ENCODE results near the gene SPI1.

Gene SPI1

GRCh38 chr11:47356129-47356997 is 22.0 kb downstream of the SPI1 start:
- no peak overlapping the region for H3K27ac ChIP-seq
- TF ChIP-seq CTCF (IDR thresholded peaks at IDR 0.05), result no peak
- no peak for DNase-seq (ENCODE audit: low spot score)
- H3K4me3 ChIP-seq, result no peak overlapping the region

- DNase-seq (ENCODE audit: low spot score), result peak; percentile 92
- Histone ChIP-seq H3K4me3 (peak overlapping the region; percentile 71), H3K27ac (no peak overlapping the region)
- TF ChIP-seq CTCF (IDR thresholded peaks at IDR 0.05), result peak; percentile 87
Observed at GRCh38 chr11:47355283-47356128, 22.8 kb downstream of the SPI1 start.

GRCh38 chr11:47354913-47355282 is 23.4 kb downstream of the SPI1 start:
- H3K27ac ChIP-seq, result no peak overlapping the region
- TF ChIP-seq CTCF (IDR thresholded peaks at IDR 0.05), result no peak
- H3K4me3 ChIP-seq, result peak overlapping the region; percentile 71
- DNase-seq (ENCODE audit: low spot score), result no peak

GRCh38 chr11:47353978-47354774 is 24.2 kb downstream of the SPI1 start:
- DNase-seq (ENCODE audit: low spot score), result no peak
- TF ChIP-seq CTCF (IDR thresholded peaks at IDR 0.05), result no peak
- no peak overlapping the region for H3K27ac ChIP-seq
- H3K4me3 ChIP-seq, result no peak overlapping the region

GRCh38 chr11:47352556-47352955 is 25.8 kb downstream of the SPI1 start, which contains the start of gene MYBPC3:
TSS of gene MYBPC3 (minus strand) at chr11:47352702. CDS start at chr11:47352647, 55 bp downstream.
- Histone ChIP-seq H3K27ac (no peak within 1 kb of the TSS), H3K4me3 (no peak within 1 kb of the TSS)
- TF ChIP-seq CTCF (IDR thresholded peaks at IDR 0.05), result no peak

GRCh38 chr11:47351156-47352126 is 26.9 kb downstream of the SPI1 start:
- TF ChIP-seq CTCF (IDR thresholded peaks at IDR 0.05), result no peak
- DNase-seq (ENCODE audit: low spot score), result no peak
- no peak overlapping the region for H3K27ac ChIP-seq
- no peak overlapping the region for H3K4me3 ChIP-seq

More at GRCh38 chr11:47352556-47352955, 25.8 kb downstream of the SPI1 start, which contains the start of gene MYBPC3:
- no peak for DNase-seq (ENCODE audit: low spot score)

Measured in coronary artery (tissue), 2 donors.